HL-60 (cell line): ENCODE measurements around the gene CERS4.

Source experiments
- DNase-seq, 2 experiments: peaks; one replicate each; pipeline ENCODE4 v3.0.0-alpha.2; 2010 to 2020; ENCODE audit warnings: low read depth in 1 of 2, low spot score in 1 of 2
- H3K27ac ChIP-seq: fragments of 250-450 bp; sonication (Bioruptor Pico); replicated peaks from 2 replicates; pipeline ENCODE4 v1.5.1; 2020; ENCODE audit warnings: mild to moderate bottlenecking, moderate library complexity
- H3K27me3 ChIP-seq: fragments of 250-450 bp; sonication (Bioruptor Pico); 2 replicates; pipeline ENCODE4 v1.5.1; 2021; ENCODE audit warnings: mild to moderate bottlenecking, moderate library complexity; ENCODE audit not compliant: insufficient read depth, poor library complexity, severe bottlenecking
- H3K4me3 ChIP-seq: replicated peaks from 2 replicates; pipeline ENCODE4 v1.5.1; 2011; ENCODE audit warnings: mild to moderate bottlenecking, control low read depth, low read length; ENCODE audit not compliant: insufficient read depth
- CTCF ChIP-seq: IDR thresholded peaks from one replicate; pipeline ENCODE4 v1.5.1; 2011; ENCODE audit warnings: low read length, control low read depth, inconsistent platforms; ENCODE audit not compliant: insufficient read depth
- GABPA ChIP-seq: IDR thresholded peaks from 2 replicates; pipeline ENCODE4 v1.6.1; 2012; ENCODE audit warnings: low read depth
- POLR2AphosphoS5 ChIP-seq: IDR thresholded peaks from 2 replicates; pipeline ENCODE4 v1.6.1; 2012; ENCODE audit warnings: low read depth
- REST ChIP-seq: IDR thresholded peaks from 2 replicates; pipeline ENCODE4 v1.6.1; 2012; ENCODE audit warnings: low read depth; ENCODE audit not compliant: insufficient replicate concordance
- SPI1 ChIP-seq: IDR thresholded peaks from 2 replicates; pipeline ENCODE4 v1.6.1; 2012; ENCODE audit warnings: low read depth, mild to moderate bottlenecking, borderline replicate concordance

CERS4 gene

GRCh38 chr19:8307400-8307964 lies 98.3 kb downstream of the CERS4 start:
- no peak for TF ChIP-seq POLR2AphosphoS5
- TF ChIP-seq GABPA: no peak
- no peak for TF ChIP-seq SPI1
- TF ChIP-seq CTCF: no peak
- TF ChIP-seq REST: no peak
- Histone ChIP-seq H3K27me3 (no peaks in the 10 kb centered on the region), H3K4me3 (peak overlapping the region; percentile 38), H3K27ac (no peak overlapping the region)
- no peak for DNase-seq

GRCh38 chr19:8307965-8308866 lies 99.0 kb downstream of the CERS4 start, which contains the start of gene CD320:
Gene CD320 (minus strand): TSS chr19:8308358. CDS start chr19:8308290, 68 bp downstream.
- Histone ChIP-seq H3K27ac (peak within 1 kb of the TSS; percentile 39; the same call in 1 of the 2 replicates), H3K27me3 (no peaks in the 10 kb centered on the region), H3K4me3 (peak within 1 kb of the TSS; percentile 38)
- DNase-seq: peak in 1 of 2 experiments; percentile 79
- TF ChIP-seq REST: peak; percentile 14
- TF ChIP-seq SPI1: no peak
- no peak for TF ChIP-seq GABPA
- TF ChIP-seq CTCF: no peak
- peak; percentile 68 for TF ChIP-seq POLR2AphosphoS5

- H3K4me3 ChIP-seq: no peak overlapping the region
- no peak for TF ChIP-seq SPI1
- TF ChIP-seq POLR2AphosphoS5: no peak
- TF ChIP-seq REST: no peak
- no peaks in the 10 kb centered on the region for H3K27me3 ChIP-seq
- no peak overlapping the region for H3K27ac ChIP-seq
- no peak for DNase-seq
Observed at GRCh38 chr19:8308891-8309291, 99.7 kb downstream of the CERS4 start.
